HEK293 (cell line): Measurements from ENCODE around the gene THSD7B.

Experiments
- CTCF ChIA-PET: fragments of 350-600 bp; formaldehyde crosslinking; extraction: SDS; loops from one replicate; lab custom pipeline; 2021; ENCODE audit warnings: antibody characterized with exemption; lab: Yijun Ruan, JAX
- POLR2A ChIA-PET: fragments of 300-600 bp; formaldehyde crosslinking; extraction: SDS; loops from one replicate; lab custom pipeline; 2020; ENCODE audit warnings: antibody characterized with exemption, inconsistent platforms; lab: Yijun Ruan, JAX
- H3K27ac ChIP-seq: fragments of 200-500 bp; sonication (Bioruptor generic); 2 replicates; pipeline ENCODE4 v1.5.1; 2014; ENCODE audit warnings: low read depth, low read length, control low read depth, inconsistent platforms; ENCODE audit errors: extremely low read depth
- H3K36me3 ChIP-seq, 2 experiments: fragments of 200-500 bp in 1 of 2; sonication (Bioruptor generic) in 1 of 2; 1 replicate in 1 of 2; 2 replicates in 1 of 2; pipeline ENCODE4 v1.5.1; 2014 to 2017; ENCODE audit warnings: inconsistent platforms in 2 of 2, low read length in 2 of 2; ENCODE audit not compliant: control insufficient read depth in 2 of 2, insufficient read depth in 1 of 2
- H3K4me1 ChIP-seq: fragments of 200-500 bp; sonication (Bioruptor generic); 2 replicates; pipeline ENCODE4 v1.5.1; 2014; ENCODE audit warnings: mild to moderate bottlenecking, low read length, inconsistent platforms; ENCODE audit not compliant: control insufficient read depth, insufficient read depth
- H3K4me3 ChIP-seq: 2 replicates; pipeline ENCODE4 v1.5.1; 2011; ENCODE audit warnings: low read depth, mild to moderate bottlenecking, control low read depth, low read length, moderate library complexity
- H3K9me3 ChIP-seq: fragments of 200-500 bp; sonication (Bioruptor generic); 2 replicates; pipeline ENCODE4 v1.5.1; 2014; ENCODE audit warnings: low read depth, low read length, inconsistent platforms; ENCODE audit not compliant: control insufficient read depth, insufficient read depth
- GLI2 ChIP-seq: fragments of 450-650 bp; formaldehyde crosslinking; IDR thresholded peaks from 2 replicates; pipeline ENCODE4; 2017; ENCODE audit warnings: missing biosample characterization, missing genetic modification characterization, low read depth, borderline replicate concordance
- HOXA7 ChIP-seq: sonication (generic); formaldehyde crosslinking; IDR thresholded peaks from 2 replicates; pipeline ENCODE4 v1.8.1; 2022; ENCODE audit warnings: missing genetic modification reagents, borderline replicate concordance
- KLF1 ChIP-seq: fragments of 450-650 bp; formaldehyde crosslinking; IDR thresholded peaks from 2 replicates; pipeline ENCODE4 v1.5.1; 2016; ENCODE audit warnings: missing biosample characterization, missing genetic modification characterization
- KLF8 ChIP-seq: fragments of 450-650 bp; formaldehyde crosslinking; IDR thresholded peaks from 2 replicates; pipeline ENCODE4 v1.5.1; 2016; ENCODE audit warnings: missing biosample characterization, missing genetic modification characterization
- TCF7L2 ChIP-seq: IDR thresholded peaks from 2 replicates; pipeline ENCODE4 v1.6.1; 2011; ENCODE audit warnings: low read depth, mild to moderate bottlenecking, inconsistent platforms, low read length, moderate library complexity, borderline replicate concordance
- YY1 ChIP-seq: fragments of 450-650 bp; formaldehyde crosslinking; IDR thresholded peaks from 2 replicates; pipeline ENCODE4 v1.5.1; 2018; ENCODE audit warnings: missing biosample characterization, missing genetic modification characterization
- ZFHX2 ChIP-seq: fragments of 450-650 bp; formaldehyde crosslinking; conservative IDR thresholded peaks from 2 replicates; pipeline ENCODE4 v1.5.1; 2016; ENCODE audit warnings: missing biosample characterization, missing genetic modification characterization
- ZNF112 ChIP-seq: fragments of 450-650 bp; formaldehyde crosslinking; IDR thresholded peaks from 2 replicates; pipeline ENCODE4 v1.5.0; 2017; ENCODE audit warnings: missing biosample characterization, missing genetic modification characterization
- ZNF138 ChIP-seq: fragments of 450-650 bp; formaldehyde crosslinking; IDR thresholded peaks from 2 replicates; pipeline ENCODE4 v1.5.1; 2016; ENCODE audit warnings: missing biosample characterization, missing genetic modification characterization, borderline replicate concordance
- ZNF140 ChIP-seq: fragments of 450-650 bp; formaldehyde crosslinking; IDR thresholded peaks from 2 replicates; pipeline ENCODE4 v1.5.1; 2016; ENCODE audit warnings: missing biosample characterization, missing genetic modification characterization
- ZNF16 ChIP-seq: fragments of 450-650 bp; formaldehyde crosslinking; IDR thresholded peaks from 2 replicates; pipeline ENCODE4 v1.5.1; 2016; ENCODE audit warnings: low read depth, missing biosample characterization, missing genetic modification characterization
- ZNF184 ChIP-seq: fragments of 450-650 bp; IDR thresholded peaks from 2 replicates; pipeline ENCODE4 v1.5.1; 2018; ENCODE audit warnings: missing biosample characterization, mild to moderate bottlenecking, missing genetic modification characterization
- ZNF19 ChIP-seq: fragments of 450-650 bp; formaldehyde crosslinking; IDR thresholded peaks from 2 replicates; pipeline ENCODE4; 2016; ENCODE audit warnings: missing biosample characterization, missing genetic modification characterization, low read depth
- ZNF223 ChIP-seq: fragments of 450-650 bp; formaldehyde crosslinking; IDR thresholded peaks from 2 replicates; pipeline ENCODE4 v1.5.1; 2016; ENCODE audit warnings: missing biosample characterization, missing genetic modification characterization
- ZNF24 ChIP-seq: fragments of 450-650 bp; formaldehyde crosslinking; IDR thresholded peaks from 2 replicates; pipeline ENCODE4 v1.5.1; 2016; ENCODE audit warnings: missing biosample characterization, missing genetic modification characterization
- ZNF354C ChIP-seq: fragments of 450-650 bp; formaldehyde crosslinking; IDR thresholded peaks from 2 replicates; pipeline ENCODE4 v1.5.1; 2016; ENCODE audit warnings: missing biosample characterization, missing genetic modification characterization, low read depth, borderline replicate concordance
- ZNF37A ChIP-seq: fragments of 450-650 bp; IDR thresholded peaks from 2 replicates; pipeline ENCODE4 v1.5.1; 2018; ENCODE audit warnings: missing biosample characterization, missing genetic modification characterization
- ZNF433 ChIP-seq: fragments of 450-650 bp; formaldehyde crosslinking; IDR thresholded peaks from 2 replicates; pipeline ENCODE4 v1.5.1; 2016; ENCODE audit warnings: missing biosample characterization, missing genetic modification characterization, low read depth
- ZNF544 ChIP-seq: fragments of 450-650 bp; formaldehyde crosslinking; IDR thresholded peaks from 2 replicates; pipeline ENCODE4 v1.5.0; 2017; ENCODE audit warnings: missing biosample characterization, missing genetic modification characterization
- ZNF558 ChIP-seq: fragments of 450-650 bp; formaldehyde crosslinking; IDR thresholded peaks from 2 replicates; pipeline ENCODE4 v1.5.1; 2016; ENCODE audit warnings: missing biosample characterization, missing genetic modification characterization
- ZNF654 ChIP-seq: fragments of 450-650 bp; formaldehyde crosslinking; IDR thresholded peaks from 2 replicates; pipeline ENCODE4 v1.5.1; 2016; ENCODE audit warnings: low read depth, missing biosample characterization, missing genetic modification characterization
- ZNF670 ChIP-seq: fragments of 450-650 bp; formaldehyde crosslinking; IDR thresholded peaks from 2 replicates; pipeline ENCODE4 v1.5.1; 2016; ENCODE audit warnings: missing biosample characterization, missing genetic modification characterization, low read depth
- ZNF677 ChIP-seq: fragments of 450-650 bp; IDR thresholded peaks from 2 replicates; pipeline ENCODE4 v1.5.0; 2018; ENCODE audit warnings: missing biosample characterization, mild to moderate bottlenecking, missing genetic modification characterization, moderate library complexity
- ZNF747 ChIP-seq: fragments of 450-650 bp; formaldehyde crosslinking; IDR thresholded peaks from 2 replicates; pipeline ENCODE4 v1.5.1; 2016; ENCODE audit warnings: missing biosample characterization, missing genetic modification characterization
- ZNF776 ChIP-seq: fragments of 450-650 bp; formaldehyde crosslinking; IDR thresholded peaks from 2 replicates; pipeline ENCODE4 v1.5.0; 2017; ENCODE audit warnings: missing biosample characterization, missing genetic modification characterization, borderline replicate concordance
- ZNF830 ChIP-seq: fragments of 450-650 bp; IDR thresholded peaks from 2 replicates; pipeline ENCODE4 v1.5.0; 2018; ENCODE audit warnings: missing biosample characterization, missing genetic modification characterization, low read depth, mild to moderate bottlenecking, moderate library complexity
- ZNF843 ChIP-seq: fragments of 450-650 bp; formaldehyde crosslinking; IDR thresholded peaks from 2 replicates; pipeline ENCODE4 v1.5.1; 2016; ENCODE audit warnings: missing biosample characterization, missing genetic modification characterization
- ZSCAN16 ChIP-seq: fragments of 450-650 bp; formaldehyde crosslinking; IDR thresholded peaks from 2 replicates; pipeline ENCODE4 v1.5.1; 2016; ENCODE audit warnings: missing biosample characterization, missing genetic modification characterization
- TF ChIP-seq, protein P1 (sequence below): fragments of 450-650 bp; formaldehyde crosslinking; IDR thresholded peaks from 2 replicates; pipeline ENCODE4 v1.5.1; 2016; ENCODE audit warnings: missing biosample characterization, missing genetic modification characterization
- TF ChIP-seq, protein P2 (sequence below): fragments of 450-650 bp; formaldehyde crosslinking; IDR thresholded peaks from 2 replicates; pipeline ENCODE4 v1.5.1; 2016; ENCODE audit warnings: missing biosample characterization, missing genetic modification characterization

The THSD7B gene

DNA sequence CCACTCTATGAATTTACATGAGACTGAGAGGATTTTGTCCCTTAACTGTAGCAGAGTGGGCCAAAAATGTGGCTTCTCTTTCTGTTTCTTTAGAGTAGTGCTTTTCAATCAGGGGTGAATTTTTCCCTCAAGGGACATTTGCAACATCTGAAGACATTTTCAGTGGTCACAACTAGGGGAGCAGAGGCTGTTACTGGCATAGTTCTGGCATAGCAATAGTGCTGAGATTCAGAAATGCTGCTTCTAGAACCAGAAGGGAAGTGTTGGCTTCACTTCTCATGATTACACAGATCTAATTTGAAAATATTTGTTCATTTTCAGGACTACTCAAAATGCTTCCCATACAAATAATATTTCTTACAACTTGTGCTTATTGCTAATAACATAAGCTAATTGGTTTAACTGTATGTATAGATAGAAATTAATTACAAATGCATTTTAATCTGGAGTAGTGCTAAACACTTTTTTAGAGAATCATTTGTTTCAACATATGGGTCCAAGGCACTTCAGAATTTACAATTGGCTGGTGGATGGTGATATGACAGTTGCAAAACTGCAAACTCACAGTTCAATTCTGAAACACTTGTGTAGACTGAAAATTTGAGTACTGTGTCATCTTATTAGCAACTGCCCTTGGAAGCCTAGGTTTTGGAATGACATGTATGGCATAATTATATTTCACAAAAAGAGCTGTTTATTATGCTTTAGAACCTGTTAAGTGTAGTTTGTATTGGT is 526.7 kb downstream of the THSD7B start (continued):
- TF ChIP-seq ZNF140 (tag by site-specific recombination) (no peak), ZNF184 (tag by site-specific recombination) (no peak), KLF1 (no peak), HOXA7 (no peak), ZNF223 (tag by site-specific recombination) (no peak)
- TF ChIP-seq, protein P1, sequence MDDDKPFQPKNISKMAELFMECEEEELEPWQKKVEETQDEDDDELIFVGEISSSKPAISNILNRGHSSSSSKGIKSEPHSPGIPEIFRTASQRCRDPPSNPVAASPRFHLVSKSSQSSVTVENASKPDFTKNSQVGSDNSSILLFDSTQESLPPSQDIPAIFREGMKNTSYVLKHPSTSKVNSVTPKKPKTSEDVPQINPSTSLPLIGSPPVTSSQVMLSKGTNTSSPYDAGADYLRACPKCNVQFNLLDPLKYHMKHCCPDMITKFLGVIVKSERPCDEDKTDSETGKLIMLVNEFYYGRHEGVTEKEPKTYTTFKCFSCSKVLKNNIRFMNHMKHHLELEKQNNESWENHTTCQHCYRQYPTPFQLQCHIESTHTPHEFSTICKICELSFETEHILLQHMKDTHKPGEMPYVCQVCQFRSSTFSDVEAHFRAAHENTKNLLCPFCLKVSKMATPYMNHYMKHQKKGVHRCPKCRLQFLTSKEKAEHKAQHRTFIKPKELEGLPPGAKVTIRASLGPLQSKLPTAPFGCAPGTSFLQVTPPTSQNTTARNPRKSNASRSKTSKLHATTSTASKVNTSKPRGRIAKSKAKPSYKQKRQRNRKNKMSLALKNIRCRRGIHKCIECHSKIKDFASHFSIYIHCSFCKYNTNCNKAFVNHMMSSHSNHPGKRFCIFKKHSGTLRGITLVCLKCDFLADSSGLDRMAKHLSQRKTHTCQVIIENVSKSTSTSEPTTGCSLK (tag by site-specific recombination) = no peak

DNA sequence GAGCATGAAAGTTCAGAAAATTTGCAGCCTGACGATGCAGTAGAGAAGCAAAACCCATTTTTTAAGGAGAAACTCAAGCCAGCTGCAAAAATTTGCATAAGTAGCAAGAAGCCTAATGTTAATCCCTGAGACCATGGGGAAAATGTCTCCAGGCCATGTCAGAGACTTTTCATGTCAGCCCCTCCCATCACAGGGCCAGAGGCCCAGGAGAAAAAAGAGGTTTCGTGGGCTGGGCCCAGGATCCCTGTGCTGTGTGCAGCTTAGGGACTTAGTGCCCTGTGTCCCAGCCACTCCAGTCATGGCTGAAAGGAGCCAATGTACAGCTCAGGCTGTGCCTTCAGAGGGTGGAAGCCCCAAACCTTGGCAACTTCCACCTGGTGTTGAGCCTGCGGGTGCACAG is 533.0 kb downstream of the THSD7B start:
- ChIA-PET CTCF (no interaction called here), POLR2A (no interaction called here)
- H3K36me3 ChIP-seq = no peaks in the 10 kb centered on the region
- no peaks in the 10 kb centered on the region for H3K4me1 ChIP-seq
- TF ChIP-seq KLF8 (no peak), ZNF776 (no peak), ZNF670 (no peak), ZSCAN16 (tag by site-specific recombination) (no peak), ZNF677 (tag by site-specific recombination) (no peak), TCF7L2 (no peak), ZNF654 (tag by site-specific recombination) (no peak), ZFHX2 (no peak), ZNF843 (tag by site-specific recombination) (no peak), ZNF433 (no peak), ZNF138 (tag by site-specific recombination) (no peak), ZNF830 (tag by site-specific recombination) (no peak), ZNF16 (no peak), GLI2 (tag by site-specific recombination) (no peak), ZNF19 (tag by site-specific recombination) (no peak), ZNF354C (no peak), YY1 (tag by site-specific recombination) (no peak)
- TF ChIP-seq, protein P2, sequence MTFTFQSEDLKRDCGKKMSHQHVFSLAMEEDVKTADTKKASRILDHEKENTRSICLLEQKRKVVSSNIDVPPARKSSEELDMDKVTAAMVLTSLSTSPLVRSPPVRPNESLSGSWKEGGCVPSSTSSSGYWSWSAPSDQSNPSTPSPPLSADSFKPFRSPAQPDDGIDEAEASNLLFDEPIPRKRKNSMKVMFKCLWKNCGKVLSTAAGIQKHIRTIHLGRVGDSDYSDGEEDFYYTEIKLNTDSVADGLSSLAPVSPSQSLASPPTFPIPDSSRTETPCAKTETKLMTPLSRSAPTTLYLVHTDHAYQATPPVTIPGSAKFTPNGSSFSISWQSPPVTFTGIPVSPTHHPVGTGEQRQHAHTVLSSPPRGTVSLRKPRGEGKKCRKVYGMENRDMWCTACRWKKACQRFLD = no peak
- no peak overlapping the region for H3K4me3 ChIP-seq
- no peak overlapping the region for H3K27ac ChIP-seq
- H3K9me3 ChIP-seq = no peaks in the 10 kb centered on the region

- POLR2A ChIA-PET = no interaction called here
- H3K9me3 ChIP-seq = no peaks in the 10 kb centered on the region
- no peaks in the 10 kb centered on the region for H3K36me3 ChIP-seq
- no peaks in the 10 kb centered on the region for H3K4me1 ChIP-seq
- no peak for TF ChIP-seq ZNF16
- TF ChIP-seq ZNF112 (tag by site-specific recombination) = no peak
- no peak for TF ChIP-seq ZNF37A (tag by site-specific recombination)
- TF ChIP-seq ZNF354C = no peak
- no peak for TF ChIP-seq ZNF24
- TF ChIP-seq ZNF558 (tag by site-specific recombination) = no peak
- no peak for TF ChIP-seq ZNF19 (tag by site-specific recombination)
- no peak for TF ChIP-seq ZNF544
- no peak for TF ChIP-seq ZNF747 (tag by site-specific recombination)
- H3K4me3 ChIP-seq = no peak overlapping the region
- H3K27ac ChIP-seq = no peak overlapping the region
- CTCF ChIA-PET = interaction anchor here (0.6 to 0.7 kb wide), 2 partner anchors 439 to 770 kb away, joined by 3 to 4 read pairs; no protein-coding TSS in a partner anchor
These were observed 535.6 kb downstream of the THSD7B start for GRCh38 chr2:137300987-137301386.
